ENCODE measurements around the gene KCTD2. TPM values are rescaled to one million over a fixed set of nuclear protein-coding genes. Genes with fewer than 3 reads are reported as not detected.

Gene KCTD2
- total and polyA plus RNA-seq, 8 donors, result 6.3 to 14.6 (median 8.7) TPM

- no peak for DNase-seq
- ATAC-seq, result no peak
- no peak for FAIRE-seq
- H3K27ac ChIP-seq, result no peak overlapping the region
- intact Hi-C loops (cut with DNase I), result no loop called here
- WGBS, 2 donors, result 87 to 90% methylated on average over 8 of the region's 8 CpGs
- H3K4me3 ChIP-seq, result no peak overlapping the region
- peaks cover 2 to 30% (median 14%) of the 10 kb centered on the region in 3 donors for H3K36me3 ChIP-seq
- H3K9me3 ChIP-seq, result no peaks in the 10 kb centered on the region
- H3K27me3 ChIP-seq, result no peaks in the 10 kb centered on the region
- no peak for TF ChIP-seq CTCF (IDR thresholded peaks at IDR 0.05)
- no peaks in the 10 kb centered on the region for H3K4me1 ChIP-seq
These were observed 17.4 kb downstream of the KCTD2 start for GRCh38 chr17:75064460-75064859.

GRCh38 chr17:75064867-75065561, 18.0 kb downstream of the KCTD2 start:
- intact Hi-C loops (cut with DNase I), result no loop called here

GRCh38 chr17:75065562-75066151, 18.6 kb downstream of the KCTD2 start:
- FAIRE-seq (no peak), ATAC-seq (peak in 1 of 4 donors; percentile 46), DNase-seq (peak in 1 of 6 donors; percentile 2)
- Histone ChIP-seq H3K27ac (no peak overlapping the region), H3K4me3 (no peak overlapping the region), H3K9me3 (no peaks in the 10 kb centered on the region), H3K36me3 (peaks cover 2 to 22% (median 14%) of the 10 kb centered on the region in 3 donors), H3K4me1 (no peaks in the 10 kb centered on the region), H3K27me3 (no peaks in the 10 kb centered on the region)
- TF ChIP-seq CTCF (IDR thresholded peaks at IDR 0.05), result no peak
- intact Hi-C loops (cut with DNase I), result no loop called here
- 79 to 82% methylated on average over 6 of the region's 6 CpGs for WGBS, 2 donors

More at GRCh38 chr17:75064867-75065561, 18.0 kb downstream of the KCTD2 start:
- WGBS, 2 donors, result 93 to 94% methylated on average over 18 of the region's 18 CpGs
- ATAC-seq (no peak), FAIRE-seq (no peak), DNase-seq (peak in 1 of 6 donors; percentile 36)
- peaks cover 2 to 28% (median 14%) of the 10 kb centered on the region in 3 donors for H3K36me3 ChIP-seq
- no peaks in the 10 kb centered on the region for H3K4me1 ChIP-seq
- no peak overlapping the region for H3K27ac ChIP-seq
- no peak overlapping the region for H3K4me3 ChIP-seq
- no peak for TF ChIP-seq CTCF (IDR thresholded peaks at IDR 0.05)
- no peaks in the 10 kb centered on the region for H3K9me3 ChIP-seq
- H3K27me3 ChIP-seq, result no peaks in the 10 kb centered on the region

GRCh38 chr17:75067856-75068255, 20.8 kb downstream of the KCTD2 start:
- Histone ChIP-seq H3K4me3 (no peak overlapping the region), H3K27me3 (no peaks in the 10 kb centered on the region), H3K36me3 (peaks cover 2 to 16% (median 14%) of the 10 kb centered on the region in 3 donors), H3K9me3 (no peaks in the 10 kb centered on the region), H3K4me1 (no peaks in the 10 kb centered on the region), H3K27ac (no peak overlapping the region)
- no peak for FAIRE-seq
- intact Hi-C loops (cut with DNase I), result no loop called here
- 65 to 74% methylated on average over 4 of the region's 4 CpGs for WGBS, 2 donors
- no peak for ATAC-seq
- DNase-seq, result peak in 1 of 6 donors; percentile 2
- no peak for TF ChIP-seq CTCF (IDR thresholded peaks at IDR 0.05)

GRCh38 chr17:75068750-75069149, 21.7 kb downstream of the KCTD2 start:
- no peak for ATAC-seq
- no peak for FAIRE-seq
- intact Hi-C loops (cut with DNase I), result no loop called here
- peaks cover 0 to 8% (median 7%) of the 10 kb centered on the region in 3 donors for H3K36me3 ChIP-seq
- H3K4me1 ChIP-seq, result no peaks in the 10 kb centered on the region
- H3K27me3 ChIP-seq, result no peaks in the 10 kb centered on the region
- no peak overlapping the region for H3K4me3 ChIP-seq
- 76 to 77% methylated on average over 8 of the region's 8 CpGs for WGBS, 2 donors
- DNase-seq, result no peak
- H3K27ac ChIP-seq, result no peak overlapping the region
- no peak for TF ChIP-seq CTCF (IDR thresholded peaks at IDR 0.05)
- H3K9me3 ChIP-seq, result no peaks in the 10 kb centered on the region
